HG03095 (cell line): ENCODE measurements around the gene NRIP1.

Experiments
- ATAC-seq: cut with Tn5 transposase; IDR thresholded peaks from one replicate; pipeline ENCODE4 v1.9.1; 2021; ENCODE audit warnings: moderate library complexity; ENCODE audit not compliant: unreplicated experiment

Gene NRIP1, protein sequence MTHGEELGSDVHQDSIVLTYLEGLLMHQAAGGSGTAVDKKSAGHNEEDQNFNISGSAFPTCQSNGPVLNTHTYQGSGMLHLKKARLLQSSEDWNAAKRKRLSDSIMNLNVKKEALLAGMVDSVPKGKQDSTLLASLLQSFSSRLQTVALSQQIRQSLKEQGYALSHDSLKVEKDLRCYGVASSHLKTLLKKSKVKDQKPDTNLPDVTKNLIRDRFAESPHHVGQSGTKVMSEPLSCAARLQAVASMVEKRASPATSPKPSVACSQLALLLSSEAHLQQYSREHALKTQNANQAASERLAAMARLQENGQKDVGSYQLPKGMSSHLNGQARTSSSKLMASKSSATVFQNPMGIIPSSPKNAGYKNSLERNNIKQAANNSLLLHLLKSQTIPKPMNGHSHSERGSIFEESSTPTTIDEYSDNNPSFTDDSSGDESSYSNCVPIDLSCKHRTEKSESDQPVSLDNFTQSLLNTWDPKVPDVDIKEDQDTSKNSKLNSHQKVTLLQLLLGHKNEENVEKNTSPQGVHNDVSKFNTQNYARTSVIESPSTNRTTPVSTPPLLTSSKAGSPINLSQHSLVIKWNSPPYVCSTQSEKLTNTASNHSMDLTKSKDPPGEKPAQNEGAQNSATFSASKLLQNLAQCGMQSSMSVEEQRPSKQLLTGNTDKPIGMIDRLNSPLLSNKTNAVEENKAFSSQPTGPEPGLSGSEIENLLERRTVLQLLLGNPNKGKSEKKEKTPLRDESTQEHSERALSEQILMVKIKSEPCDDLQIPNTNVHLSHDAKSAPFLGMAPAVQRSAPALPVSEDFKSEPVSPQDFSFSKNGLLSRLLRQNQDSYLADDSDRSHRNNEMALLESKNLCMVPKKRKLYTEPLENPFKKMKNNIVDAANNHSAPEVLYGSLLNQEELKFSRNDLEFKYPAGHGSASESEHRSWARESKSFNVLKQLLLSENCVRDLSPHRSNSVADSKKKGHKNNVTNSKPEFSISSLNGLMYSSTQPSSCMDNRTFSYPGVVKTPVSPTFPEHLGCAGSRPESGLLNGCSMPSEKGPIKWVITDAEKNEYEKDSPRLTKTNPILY (N-terminal part only)

DNA sequence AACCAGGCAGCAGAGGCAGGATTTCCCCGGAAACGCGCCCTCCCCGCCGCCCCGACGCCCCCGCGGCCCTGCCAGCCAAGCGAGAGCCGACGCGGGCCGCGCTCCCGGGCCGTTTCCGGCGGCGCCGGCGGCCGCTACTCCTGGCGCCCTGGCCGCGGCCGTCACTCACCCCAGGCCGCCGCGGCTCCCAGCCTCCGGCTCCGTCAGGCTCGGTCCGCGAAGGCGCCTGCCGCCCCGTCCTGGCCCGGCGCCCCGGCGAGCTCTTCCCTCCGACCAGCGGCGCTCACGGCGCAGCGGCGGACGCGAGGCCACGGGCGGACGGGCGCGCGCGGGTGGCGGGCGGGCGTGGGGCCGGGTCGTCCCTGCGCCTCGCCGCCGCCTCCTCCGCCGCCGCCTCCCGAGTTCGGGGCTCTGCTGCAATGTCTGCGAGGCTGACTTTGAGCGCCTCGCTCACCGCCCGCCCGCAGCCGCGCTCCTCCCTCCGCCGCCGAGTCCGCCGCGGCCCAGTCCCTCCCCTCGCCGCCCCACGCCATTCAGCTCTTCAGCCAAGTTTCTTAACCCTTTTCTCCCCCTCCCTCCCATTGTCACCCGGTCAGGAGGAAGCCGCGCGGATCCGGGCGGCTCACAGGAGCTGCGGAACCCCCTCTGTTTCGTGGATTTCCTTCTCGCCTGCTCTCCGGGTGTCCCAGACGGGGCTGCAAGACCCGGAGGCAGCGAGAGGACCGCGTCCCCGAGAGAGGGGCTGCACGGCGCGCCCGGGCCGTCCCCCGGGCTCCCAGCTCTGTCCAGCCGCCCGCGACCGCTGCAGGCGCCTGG, at the start of gene NRIP1:
TSS of gene NRIP1 (minus strand) at position 425 of the 816 bp plus-strand sequence. CDS start 96,808 bp downstream, outside the sequence.
- ATAC-seq: peak; percentile 71

DNA sequence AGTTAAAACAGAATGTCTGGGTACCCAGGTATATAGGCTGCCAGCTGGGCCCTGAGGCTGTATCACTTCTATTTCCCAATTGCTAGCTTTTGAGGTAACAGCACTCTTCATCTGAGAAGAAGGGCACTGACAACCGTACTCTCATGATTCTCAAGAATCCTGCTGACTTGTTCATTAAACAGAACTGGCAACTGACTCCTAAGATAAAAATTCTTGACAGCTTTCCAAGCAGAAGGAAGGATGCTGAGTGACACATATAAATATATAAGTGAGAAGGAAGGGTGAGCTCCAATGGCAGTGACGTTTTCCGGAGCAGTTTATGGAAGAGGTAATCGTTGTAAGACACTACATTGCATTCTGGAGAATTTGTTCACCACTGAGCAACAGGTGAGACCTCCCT, 48.1 kb upstream of the NRIP1 start:
- no peak for ATAC-seq

DNA sequence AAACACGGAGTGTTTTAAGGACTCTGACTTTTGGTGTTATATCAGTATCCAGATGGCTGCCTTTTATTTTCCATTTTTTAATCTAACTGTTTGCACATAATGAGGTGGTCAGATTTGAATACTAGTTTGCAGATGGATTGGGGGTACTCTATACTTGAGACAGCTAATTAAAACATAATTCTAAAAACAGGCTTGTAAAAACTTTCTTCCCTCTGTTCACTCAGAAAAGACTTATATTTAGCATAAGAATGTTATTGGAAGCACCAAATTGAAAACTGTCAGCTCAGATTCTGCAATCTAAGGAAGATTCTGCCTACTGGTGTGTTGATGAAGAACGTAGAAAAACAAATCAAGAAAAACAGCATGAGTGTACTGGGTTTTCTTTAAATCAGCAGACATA, 44.0 kb upstream of the NRIP1 start:
- no peak for ATAC-seq

DNA sequence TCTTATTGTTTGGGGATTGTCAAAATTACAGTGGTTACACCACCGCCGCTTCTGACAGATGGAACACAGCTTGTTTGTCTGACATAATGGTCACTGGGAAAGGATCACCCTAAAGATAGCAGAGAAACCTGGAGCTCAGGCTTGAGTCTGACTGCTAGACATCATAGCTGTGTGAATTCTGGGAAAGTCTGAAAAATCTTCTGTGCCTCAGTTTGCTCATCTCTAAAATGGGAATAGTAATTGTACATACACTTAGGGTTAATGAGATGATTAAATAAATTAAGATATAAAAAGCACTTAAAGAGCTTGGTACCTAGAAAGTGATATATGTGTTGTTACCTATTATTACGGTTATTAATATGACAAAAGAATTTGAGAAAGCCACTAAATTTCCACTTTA, 39.7 kb upstream of the NRIP1 start:
- ATAC-seq: no peak

DNA sequence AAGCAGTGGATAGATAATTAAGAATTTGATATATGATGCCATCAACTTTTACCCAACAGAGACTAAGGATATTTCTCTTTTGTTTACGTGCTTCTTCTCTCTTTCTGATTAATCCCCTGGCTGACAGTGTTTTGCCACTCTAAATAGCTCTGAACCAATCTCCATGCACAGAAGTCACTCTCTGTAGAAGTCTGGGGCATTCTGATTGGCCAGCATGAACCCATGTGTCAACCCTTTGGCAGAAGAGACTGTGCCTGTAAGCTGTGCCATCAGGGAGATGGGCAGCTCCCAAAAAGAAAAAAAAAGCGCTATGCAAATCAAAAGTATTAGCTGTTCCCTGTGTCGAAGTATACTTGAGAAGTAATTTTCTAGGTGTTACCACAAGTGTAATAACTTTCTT, 34.1 kb upstream of the NRIP1 start:
- no peak for ATAC-seq

DNA sequence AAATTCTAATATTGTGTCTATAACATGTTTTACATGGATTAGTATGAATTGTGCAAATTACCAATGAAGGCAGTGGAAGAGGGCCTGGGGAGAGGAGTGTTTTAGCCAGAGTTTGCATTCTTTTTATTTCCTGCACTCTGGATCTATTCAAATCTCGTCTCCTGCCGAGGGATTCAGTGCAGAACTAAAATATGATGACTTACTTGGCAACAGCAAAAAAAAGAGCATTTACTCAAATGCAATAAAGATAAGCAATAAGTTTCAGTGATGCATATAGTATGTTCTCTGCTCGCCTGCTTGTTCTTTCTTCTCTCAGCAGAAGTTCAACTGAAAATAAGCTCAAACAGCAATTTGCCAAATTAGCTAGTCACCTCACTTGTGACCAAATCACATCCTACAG, 33.4 kb upstream of the NRIP1 start:
- no peak for ATAC-seq

DNA sequence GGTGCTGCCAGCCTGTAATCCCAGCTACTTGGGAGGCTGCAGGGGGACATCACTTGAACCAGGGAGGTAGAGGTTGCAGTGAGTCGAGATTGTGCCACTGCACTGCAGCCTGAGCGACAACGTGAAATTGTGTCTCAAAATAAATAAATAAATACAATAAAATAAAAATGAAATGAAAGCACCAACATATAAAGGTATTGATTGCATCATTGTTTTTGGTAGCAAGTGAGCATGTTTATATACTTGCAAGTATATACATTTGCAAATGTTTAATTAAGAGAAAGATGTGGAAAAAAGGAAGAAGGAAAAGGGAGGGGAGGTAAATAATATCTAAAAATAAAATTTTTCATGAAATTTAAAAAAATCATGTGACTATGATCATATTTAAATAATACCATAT, 32.8 kb upstream of the NRIP1 start:
- ATAC-seq: no peak

DNA sequence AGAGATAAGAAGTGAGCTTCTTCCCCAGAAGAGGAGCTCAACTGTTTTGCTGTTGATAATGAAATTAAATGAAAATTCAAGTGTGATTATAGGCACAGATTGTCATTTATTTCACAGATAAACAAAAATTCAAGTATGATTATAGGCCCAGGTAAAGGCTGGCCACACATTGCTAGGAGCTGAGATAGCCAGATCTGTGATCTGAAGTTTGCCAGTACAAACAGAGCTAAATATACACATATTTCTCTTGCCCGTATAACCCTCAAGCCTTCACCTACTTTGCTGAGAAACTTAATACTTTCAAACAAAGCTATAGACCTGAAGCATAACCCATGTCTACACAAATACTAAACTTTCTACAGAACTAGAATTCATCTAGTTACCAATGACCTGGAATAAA, 31.3 kb upstream of the NRIP1 start:
- ATAC-seq: no peak

DNA sequence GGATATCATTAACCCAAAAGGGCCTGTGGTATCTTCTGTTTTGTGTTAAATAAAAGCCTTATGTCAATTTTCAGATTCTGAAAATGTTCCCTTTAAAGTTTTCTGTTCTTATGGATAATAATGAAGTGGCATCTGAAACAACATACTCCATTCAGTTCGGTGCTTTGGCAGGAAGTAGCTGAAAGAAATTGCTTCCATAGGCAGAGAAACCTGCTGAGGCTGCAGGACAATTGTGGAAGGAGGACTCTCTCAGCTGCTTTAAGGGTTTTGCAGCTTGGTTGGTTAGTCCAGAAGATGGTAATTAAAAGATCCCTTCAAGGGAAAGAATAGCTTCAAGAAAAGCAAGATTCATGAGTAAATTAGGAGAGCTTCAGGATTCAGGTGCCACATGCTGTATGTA, 30.5 kb upstream of the NRIP1 start:
- ATAC-seq: no peak

DNA sequence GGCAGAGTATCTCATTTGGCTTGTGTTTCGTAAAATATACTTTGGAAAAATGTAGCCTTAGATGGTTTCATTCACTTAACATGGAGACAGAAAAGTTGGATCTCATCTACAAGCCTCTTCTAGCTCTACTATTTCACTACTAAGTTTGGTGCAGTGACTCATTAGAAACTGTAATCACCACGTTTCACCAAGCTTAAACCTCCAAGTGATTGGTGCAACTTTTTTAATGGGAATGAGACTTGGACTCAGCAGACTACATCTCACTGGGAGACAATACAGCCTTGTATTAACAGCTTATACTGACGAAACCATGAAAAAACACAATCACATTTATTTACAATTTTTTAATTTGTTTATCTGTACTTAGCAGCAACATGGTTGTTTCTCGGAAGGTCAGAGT, 29.9 kb upstream of the NRIP1 start:
- no peak for ATAC-seq

DNA sequence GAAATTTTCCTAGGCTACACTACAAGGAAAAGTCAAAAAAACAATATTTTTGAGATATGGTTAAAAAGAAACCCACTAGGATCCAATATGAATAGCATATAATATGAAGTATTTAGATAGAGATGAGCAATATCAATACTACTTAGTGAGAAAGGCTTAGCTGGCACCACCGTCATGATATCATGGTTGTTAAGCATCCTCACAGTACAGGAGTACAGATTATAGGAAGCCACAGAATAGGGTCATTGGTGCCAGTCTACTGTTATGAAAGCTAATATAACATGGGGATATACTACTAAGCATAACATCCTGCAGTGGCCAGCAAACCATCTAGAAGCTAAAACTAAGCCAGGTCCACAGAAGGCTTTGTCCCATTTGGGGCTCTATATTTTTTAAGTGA, 28.4 kb upstream of the NRIP1 start:
- ATAC-seq: no peak

DNA sequence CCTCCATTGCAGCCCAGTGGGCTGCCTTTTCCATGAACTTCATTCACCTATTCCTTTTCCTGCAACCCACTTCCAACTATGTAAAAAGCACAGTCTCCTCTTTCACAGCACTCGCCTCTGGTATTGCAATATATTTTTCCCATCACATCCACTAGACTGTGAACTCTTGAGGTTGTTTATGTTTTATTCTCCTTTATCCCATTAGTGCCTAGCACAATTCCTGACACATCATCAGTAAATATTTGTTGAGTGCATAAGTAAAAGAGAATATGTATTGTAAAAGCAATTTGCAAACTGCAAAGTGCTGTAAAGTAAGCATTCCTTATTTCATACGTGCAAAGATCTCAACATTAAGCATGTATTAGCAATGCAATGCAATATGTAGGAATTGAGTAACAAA, 27.9 kb upstream of the NRIP1 start:
- no peak for ATAC-seq

DNA sequence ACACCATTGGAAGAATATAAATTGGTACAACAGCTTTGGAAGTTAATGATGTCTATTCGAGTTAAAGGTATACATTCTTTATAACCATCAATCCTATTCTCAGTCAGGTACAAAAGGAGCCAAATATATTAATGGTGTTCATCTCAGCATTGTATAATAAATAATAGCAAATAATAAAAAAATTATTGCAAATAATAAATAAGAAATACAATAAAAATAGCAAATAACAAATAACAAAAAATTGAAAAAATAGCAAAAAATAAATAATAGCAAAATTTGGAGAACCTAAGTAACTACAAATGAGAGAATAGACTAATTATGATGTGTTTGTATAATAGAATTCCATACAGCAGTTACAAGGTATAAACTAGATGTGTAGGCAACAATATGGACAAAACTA, 25.6 kb upstream of the NRIP1 start:
- ATAC-seq: no peak

DNA sequence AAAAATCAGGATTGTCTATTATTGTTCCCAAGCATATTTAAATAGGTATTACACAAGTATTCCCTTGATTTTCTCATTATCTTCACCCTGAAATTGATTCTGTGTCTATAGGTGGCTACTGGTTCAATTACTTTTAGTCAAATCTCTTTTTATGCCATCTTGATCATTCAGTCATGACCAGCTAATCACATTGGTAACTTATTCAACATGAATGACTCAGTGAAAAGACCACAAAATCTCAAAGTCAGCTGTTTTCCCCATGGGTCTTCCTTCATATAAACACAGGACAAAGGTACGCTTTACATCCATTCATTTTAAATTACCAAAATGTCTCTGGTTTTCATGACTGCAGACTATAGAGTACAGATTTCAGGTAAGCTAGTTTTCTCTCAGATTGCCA, 23.7 kb upstream of the NRIP1 start:
- no peak for ATAC-seq

DNA sequence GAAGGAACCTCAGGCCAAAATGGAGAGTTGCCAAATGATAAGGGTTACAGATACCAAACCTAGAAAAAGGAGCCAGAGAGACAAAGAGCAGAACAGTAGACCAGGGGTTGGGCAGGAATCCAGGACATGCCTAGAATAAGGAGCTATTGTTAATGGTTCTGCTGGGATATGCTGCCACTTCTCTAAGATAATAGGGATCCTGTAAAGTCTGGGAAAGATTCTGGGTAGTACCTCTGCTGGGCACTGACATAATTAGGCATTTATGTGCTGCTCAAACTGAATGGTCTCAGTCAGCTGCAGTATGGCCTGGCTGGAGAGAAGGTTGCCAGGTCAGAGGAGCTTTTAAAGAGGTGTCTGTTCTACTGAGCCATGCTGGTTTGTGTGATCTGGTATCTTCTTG, 19.9 kb upstream of the NRIP1 start:
- ATAC-seq: no peak

DNA sequence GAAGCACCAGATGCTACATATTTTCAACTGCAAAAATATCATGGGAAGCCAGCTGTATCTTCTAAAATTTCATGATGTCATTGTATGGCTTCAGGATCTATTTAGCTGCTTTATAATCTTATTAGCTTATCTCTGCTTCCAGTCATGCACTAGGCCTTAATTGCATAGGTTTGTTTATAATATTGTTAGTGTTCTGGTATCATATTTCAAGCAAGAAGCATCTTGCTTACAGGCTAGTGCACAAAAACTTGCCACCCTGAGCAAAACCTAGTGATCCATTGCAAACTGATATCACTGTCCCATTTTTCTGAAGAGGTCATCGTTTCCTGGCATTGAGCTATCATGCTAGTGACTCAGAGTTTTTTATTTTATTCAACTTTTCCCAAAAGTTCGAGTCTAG, 15.7 kb upstream of the NRIP1 start:
- ATAC-seq: no peak

DNA sequence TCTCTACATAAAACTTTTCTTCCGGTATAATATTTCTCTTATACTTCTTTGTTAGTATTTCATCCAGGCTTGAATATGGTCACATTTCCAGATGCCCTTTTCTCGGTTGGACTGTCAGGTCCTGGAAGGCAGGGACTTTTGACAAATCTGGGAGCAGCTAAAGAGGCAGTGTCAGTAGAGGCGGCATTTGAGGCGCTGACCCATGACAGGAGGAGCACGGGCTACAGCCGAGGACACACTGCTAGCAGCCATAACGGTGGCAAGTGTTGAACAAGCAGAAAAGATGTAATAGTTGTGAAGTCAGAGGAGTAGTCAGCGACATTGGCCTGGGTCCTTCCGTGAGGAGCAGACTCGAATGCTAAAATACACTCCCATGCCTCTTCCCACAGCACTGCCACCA, 14.5 kb upstream of the NRIP1 start:
- no peak for ATAC-seq

DNA sequence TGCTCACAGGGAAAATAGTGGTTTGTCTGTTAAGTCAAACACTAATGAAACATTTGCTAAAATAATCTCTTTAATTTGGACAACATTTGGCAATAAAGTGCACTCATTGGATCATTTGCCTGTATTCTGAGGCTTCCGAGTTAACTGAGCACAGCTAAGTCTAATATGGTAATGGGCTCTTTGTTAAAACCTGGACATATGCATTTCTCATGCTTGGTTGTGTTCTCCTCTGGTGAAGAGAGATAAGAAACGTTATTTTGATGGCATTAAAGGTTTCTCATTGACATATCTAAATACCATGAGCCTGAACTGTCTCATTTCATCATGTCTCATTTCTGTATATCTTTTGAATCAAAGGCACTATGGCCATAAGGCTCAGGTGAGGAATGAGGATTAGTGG, 13.4 kb upstream of the NRIP1 start:
- ATAC-seq: no peak

DNA sequence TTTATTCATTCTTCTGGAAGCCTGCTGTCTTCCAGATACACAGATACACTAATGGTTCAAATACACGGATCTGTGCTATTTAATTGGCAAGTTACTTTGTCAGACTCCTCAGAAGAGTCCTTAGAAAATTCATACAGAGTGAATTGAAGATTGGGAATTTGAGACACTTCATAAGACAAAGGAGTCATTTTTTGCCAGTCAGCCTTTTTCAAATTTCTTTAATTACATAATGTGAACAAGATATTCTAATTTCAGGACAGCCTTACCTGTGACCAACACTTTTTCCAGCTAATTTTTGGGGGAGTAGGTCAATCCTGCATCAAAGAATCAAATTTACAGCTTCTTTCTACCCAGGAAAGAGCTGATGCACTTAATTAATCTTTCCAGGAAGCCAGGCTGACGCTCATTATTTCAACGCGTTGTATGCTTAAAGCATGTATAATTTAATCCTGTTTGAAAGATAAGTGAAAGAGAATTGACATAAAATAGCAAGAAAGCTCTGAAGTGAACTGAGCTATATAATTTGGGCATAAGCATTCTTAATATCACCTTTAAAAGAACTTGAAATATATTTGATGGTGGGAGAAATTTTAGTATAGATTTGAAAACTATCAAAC, 12.8 kb upstream of the NRIP1 start:
- no peak for ATAC-seq

DNA sequence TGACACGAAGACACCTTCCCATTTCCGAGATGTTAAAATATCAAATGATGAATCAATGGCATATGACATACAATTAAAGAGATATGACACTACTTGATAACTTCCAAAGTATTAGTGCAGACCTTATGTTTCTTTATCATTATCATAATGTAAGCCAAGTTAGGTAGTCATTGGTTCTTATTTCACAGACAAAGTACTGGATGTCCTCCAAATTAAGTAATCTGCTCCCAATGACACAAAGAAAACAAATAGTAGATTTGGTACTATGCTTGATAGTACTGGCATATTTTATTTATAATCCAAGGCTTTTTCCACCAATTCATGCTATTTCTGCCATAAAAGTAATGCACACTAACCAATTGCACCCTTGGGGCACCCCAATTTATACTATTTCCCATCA, 11.9 kb upstream of the NRIP1 start:
- ATAC-seq: no peak

DNA sequence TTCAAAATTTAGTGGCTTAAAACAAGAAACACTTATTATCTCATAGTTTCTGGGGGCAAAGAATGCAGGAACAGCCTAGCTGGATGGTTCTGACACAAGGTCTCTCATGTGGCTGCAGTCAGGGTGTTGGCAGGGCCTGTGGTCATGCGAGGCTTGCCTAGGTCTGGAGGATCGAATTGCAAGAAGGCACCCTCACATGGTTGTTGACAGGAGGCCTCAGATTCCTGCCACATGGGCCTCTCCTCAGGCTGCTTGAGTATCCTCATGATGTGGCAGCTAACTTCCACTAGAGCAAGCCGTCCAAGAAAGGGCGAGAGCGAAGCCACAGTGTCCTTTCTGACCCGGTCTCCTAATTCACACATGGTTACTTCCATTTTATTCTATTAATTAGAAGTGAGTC, 6.2 kb upstream of the NRIP1 start:
- ATAC-seq: no peak
